Stimulated activated CD4-positive, alpha-beta T cell treated with anti-CD3 and anti-CD28 coated beads, Interleukin-4, amount 100 ng/mL, for 48 hours (primary cell): ENCODE measurements around the gene HFE.
A peak's percentile ranks its signal among the peaks of the same experiment; 100 is the strongest.
"Not testable (repeated sequence)": the region's sequence is repeated elsewhere in the genome, so short reads cannot be mapped to it uniquely, and the experiment has no call there.

Source experiments
- DNase-seq, 2 donors: peaks; one replicate each; pipeline ENCODE4 v3.0.0-alpha.2; 2020; ENCODE audit warnings: low read depth in 2 of 2

The HFE gene, protein sequence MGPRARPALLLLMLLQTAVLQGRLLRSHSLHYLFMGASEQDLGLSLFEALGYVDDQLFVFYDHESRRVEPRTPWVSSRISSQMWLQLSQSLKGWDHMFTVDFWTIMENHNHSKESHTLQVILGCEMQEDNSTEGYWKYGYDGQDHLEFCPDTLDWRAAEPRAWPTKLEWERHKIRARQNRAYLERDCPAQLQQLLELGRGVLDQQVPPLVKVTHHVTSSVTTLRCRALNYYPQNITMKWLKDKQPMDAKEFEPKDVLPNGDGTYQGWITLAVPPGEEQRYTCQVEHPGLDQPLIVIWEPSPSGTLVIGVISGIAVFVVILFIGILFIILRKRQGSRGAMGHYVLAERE

DNA sequence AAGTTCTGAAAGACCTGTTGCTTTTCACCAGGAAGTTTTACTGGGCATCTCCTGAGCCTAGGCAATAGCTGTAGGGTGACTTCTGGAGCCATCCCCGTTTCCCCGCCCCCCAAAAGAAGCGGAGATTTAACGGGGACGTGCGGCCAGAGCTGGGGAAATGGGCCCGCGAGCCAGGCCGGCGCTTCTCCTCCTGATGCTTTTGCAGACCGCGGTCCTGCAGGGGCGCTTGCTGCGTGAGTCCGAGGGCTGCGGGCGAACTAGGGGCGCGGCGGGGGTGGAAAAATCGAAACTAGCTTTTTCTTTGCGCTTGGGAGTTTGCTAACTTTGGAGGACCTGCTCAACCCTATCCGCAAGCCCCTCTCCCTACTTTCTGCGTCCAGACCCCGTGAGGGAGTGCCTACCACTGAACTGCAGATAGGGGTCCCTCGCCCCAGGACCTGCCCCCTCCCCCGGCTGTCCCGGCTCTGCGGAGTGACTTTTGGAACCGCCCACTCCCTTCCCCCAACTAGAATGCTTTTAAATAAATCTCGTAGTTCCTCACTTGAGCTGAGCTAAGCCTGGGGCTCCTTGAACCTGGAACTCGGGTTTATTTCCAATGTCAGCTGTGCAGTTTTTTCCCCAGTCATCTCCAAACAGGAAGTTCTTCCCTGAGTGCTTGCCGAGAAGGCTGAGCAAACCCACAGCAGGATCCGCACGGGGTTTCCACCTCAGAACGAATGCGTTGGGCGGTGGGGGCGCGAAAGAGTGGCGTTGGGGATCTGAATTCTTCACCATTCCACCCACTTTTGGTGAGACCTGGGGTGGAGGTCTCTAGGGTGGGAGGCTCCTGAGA is at the start of gene HFE:
Gene HFE, plus strand, starts transcription at position 146 of the 832 bp plus-strand sequence. Its CDS starts 12 bp downstream, at position 158.
- peak in 1 of 2 donors; percentile 16 for DNase-seq

DNA sequence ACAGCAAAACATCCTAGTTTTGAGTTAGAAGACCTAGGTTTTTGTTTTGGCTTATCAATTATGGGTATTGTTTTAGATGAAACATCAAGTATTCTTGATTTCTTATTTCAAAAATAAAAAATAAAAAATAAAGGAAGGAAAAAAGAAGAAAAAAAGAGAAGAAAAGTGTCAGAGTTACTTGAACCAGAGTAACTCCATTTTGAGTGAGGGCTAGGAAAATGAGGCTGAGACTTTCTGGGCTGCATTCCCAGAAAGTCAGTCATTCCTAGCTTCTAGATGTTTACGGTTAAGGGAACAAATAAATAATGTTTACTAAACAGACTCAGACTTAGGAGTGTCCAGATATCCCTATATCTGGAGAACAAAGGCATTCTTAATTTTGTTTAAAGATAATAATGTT is 45.3 kb upstream of the HFE start:
- no peak for DNase-seq

DNA sequence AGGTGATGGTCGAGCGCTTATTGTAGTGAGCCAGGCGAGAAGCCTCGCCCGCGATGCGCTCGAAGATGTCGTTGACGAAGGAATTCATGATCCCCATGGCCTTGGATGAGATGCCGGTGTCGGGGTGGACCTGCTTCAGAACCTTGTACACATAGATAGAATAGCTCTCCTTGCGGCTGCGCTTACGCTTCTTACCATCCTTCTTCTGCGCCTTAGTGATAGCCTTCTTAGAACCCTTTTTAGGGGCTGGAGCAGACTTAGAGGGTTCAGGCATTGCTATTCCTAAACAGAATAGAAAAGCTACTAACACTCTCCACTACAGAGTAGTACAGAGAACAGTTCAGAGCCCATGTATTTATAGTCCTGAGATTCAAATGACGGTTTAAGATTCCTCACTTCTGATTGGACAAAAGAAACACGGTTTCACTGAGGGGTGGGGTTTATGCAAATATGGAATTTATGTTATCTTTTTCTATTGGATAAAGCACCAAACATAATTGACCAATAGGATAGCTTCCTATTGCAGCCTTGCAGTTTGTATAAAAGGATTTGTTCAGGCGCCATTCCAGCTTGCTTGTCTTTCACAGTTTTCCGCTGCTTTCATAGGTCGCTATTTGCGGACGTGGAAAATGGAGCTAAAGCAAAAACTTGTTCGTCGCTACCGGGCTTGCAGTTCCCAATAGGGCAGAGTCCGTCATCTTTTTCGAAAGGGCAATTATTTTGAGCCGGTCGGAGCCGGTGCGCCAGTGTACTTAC is 43.7 kb upstream of the HFE start:
- peak; percentile 54 to 58 for DNase-seq

DNA sequence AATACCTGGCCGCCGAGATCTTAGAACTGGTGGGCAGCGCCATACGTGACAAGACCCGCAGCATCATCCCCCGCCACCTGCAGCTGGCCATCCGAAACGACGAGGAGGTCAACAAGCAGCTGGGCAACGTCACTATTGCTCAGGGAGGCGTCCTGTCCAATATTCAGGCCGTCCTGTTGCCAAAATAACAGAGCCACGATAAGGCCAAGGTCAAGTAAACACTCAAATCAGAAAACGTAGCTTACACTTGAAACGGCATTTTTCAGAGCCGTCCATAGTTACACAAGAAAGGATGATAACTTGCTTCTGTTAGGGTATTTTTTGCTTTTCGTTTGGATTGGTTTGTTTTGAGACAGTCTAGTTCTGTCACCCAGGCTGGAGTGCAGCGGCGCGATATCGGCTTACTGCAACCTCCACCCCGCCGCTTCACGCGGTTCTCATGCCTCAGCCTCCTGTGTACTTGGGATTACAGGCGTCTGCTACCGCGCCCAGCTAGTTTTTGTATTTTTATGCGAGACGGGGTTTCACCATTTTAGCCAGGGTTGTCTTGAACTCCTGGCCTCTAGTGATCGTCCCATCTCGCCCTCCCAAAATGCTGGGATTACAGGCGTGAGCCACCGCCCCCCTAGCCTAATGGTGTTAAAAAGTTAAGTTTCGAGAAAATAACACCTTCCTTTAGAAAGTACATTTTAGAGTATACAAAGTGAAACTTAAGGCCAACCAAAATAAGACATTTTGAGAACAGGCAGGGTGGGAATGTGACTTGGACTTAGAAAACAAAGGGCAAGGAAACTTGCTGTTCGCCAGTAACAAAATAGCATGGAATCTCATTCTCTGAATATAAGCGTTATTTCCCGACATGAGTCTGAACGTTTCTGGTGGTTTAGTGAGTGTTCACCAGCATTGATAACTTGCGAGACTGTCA is 42.8 kb upstream of the HFE start:
- peak; percentile 41 to 48 for DNase-seq

DNA sequence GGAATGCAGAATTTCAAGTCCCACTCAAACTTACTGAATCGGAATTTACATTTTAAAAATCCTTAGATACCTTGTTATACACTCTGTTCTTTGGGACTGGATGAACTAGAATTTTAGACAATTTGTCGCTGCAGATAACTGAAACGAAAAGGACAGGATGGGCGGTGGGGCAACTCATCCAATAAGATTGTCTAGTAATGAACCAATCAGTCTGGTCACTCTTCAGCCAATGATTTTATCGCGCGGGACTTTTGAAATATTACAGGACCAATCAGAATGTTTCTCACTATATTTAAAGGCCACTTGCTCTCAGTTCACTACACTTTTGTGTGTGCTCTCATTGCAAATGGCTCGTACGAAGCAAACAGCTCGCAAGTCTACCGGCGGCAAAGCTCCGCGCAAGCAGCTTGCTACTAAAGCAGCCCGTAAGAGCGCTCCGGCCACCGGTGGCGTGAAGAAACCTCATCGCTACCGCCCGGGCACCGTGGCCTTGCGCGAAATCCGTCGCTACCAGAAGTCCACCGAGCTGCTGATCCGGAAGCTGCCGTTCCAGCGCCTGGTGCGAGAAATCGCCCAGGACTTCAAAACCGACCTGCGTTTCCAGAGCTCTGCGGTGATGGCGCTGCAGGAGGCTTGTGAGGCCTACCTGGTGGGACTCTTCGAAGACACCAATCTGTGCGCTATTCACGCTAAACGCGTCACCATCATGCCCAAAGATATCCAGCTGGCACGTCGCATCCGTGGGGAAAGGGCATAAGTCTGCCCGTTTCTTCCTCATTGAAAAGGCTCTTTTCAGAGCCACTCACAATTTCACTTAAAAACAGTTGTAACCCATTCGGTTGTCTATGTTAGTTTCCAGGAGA is 41.9 kb upstream of the HFE start:
- peak; percentile 53 to 60 for DNase-seq

DNA sequence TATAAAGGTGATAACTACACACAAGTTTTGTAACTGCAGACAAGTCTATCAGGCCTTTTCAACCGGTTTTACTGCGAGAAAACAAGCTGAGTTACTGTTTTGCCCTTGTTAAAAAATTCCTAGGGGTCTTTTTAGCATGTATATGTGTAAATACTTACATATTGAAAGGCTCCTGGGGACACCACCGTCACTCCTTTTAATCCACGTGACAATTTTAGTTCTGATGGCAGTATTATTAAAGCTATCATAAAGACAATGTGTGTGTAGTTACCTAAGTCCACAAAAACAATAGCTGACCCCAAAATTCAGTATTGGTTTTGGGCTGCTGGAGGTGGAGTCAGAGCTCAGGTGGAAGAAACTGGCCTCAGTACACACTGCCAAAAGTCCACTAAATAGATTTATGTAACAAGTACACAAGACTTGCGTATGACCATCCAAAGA is 41.3 kb upstream of the HFE start:
- DNase-seq: no peak

DNA sequence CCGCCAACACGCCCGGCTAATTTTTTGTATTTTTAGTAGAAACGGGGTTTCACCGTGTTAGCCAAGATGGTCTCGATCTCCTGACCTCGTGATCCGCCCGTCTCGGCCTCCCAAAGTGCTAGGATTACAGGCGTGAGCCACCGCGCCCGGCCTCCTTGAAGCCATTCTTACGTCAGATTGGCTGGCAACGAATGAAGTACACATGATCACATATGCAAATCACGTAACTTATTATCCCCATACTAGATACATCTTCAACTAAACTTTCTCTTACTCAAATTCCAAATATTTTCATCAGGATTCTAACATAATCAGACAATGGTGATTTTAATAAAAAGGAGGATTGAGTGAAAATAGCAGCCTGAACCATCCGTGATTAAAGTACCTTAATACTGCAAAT is 39.9 kb upstream of the HFE start:
- not testable (repeated sequence) for DNase-seq

DNA sequence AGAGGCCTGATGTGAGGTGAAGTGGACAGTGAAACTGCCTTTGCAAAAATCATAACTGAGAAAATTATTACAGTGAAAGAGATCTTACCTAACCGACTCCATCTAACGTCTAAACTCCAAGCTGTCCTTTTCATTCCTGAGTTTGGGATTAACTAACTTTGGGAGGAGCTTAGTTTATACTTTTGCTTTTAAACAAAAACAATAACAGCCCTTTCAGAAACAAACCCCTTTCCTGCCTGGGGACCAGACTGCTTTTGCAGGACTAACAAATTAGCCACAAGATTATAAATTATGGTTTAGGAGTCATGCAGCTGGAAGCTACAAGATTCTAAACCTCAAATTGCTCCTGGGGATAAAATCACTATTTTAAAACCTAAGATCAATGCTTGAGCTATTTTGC is 38.6 kb upstream of the HFE start:
- DNase-seq: no peak

DNA sequence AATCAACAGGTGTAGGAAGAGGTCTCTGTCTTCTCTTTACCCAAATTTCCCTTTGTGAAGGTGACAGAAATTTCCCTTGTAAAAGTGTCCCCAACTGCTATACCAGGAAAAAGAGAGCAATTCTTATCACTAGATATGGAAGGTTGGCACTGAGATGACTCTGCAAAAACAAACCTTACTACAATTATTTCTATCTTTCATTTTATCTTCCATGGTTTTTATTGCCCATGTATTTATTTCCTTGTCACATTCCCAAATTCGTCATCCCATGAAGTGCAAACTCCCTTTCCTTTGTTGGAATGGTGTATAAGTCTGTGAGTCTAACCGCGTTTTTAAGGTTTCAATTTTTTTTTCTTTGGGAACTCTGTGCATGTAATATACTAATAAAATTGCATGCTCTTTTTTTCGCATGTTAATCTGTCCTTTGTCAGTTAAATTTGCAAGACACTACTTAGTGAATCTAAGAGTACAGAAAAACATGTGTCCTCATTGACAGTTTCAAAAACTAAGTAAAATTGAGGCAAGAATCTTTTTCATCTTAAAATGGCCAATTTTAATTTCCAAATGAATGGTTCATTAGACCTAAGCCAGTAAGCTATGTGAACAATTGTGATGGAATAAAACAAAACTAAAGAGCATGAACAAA is 35.4 kb upstream of the HFE start:
- no peak for DNase-seq

DNA sequence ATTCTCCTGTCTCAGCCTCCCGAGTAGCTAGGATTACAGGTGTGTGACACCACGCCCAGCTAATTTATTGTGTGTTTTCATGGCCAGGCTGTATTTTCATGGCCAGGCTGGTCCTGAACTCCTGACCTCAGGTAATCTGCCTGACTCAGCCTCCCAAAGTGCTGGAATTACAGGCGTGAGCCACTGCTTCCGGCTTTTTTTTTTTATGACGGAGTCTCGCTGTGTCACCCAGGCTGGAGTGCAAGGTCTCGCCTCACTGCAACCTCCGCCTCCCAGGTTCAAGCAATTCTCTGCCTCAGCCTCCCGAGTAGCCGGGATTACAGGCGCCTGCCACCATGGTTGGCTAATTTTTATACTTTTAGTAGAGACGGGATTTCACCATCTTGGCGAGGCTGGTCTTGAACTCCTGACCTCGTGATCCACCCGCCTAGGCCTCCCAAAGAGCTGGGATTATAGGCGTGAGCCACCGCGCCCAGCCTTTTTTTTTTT is 34.4 kb upstream of the HFE start:
- not testable (repeated sequence) for DNase-seq

DNA sequence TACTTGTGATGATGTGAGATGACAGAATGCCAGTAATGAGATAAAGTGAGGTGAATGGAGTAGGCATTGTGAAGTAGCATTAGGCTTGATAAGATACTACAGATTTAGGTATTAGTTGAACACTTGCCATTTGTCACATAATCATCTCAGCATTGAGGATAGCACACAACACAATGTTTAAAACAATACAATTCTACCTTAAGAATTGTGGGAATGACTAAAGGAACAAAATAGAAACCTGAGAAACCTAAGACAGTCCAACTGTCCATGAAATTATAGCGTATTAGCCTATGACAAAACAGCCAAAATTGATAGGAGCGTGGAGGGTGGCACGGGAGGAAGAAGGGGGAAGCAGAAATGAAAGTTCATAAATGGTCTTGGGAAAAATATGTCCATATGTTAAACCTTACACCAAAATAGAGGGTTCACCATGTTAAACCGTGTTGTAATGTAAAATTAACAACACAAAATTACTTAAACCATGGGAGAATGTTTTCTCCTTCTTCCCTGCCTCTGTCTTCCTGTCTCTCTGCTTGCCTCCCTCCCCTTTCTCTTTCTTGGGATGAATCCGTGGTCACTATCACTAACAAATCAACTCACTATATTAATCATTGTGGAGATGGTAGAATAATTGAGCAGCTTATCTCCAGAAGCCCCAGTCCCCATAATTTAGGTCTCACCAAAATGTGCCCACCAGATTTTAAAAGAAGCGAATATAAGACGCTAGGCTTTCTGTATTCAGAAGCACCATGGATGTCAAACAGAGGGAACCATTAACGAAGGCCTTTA is 33.0 kb upstream of the HFE start:
- no peak for DNase-seq

DNA sequence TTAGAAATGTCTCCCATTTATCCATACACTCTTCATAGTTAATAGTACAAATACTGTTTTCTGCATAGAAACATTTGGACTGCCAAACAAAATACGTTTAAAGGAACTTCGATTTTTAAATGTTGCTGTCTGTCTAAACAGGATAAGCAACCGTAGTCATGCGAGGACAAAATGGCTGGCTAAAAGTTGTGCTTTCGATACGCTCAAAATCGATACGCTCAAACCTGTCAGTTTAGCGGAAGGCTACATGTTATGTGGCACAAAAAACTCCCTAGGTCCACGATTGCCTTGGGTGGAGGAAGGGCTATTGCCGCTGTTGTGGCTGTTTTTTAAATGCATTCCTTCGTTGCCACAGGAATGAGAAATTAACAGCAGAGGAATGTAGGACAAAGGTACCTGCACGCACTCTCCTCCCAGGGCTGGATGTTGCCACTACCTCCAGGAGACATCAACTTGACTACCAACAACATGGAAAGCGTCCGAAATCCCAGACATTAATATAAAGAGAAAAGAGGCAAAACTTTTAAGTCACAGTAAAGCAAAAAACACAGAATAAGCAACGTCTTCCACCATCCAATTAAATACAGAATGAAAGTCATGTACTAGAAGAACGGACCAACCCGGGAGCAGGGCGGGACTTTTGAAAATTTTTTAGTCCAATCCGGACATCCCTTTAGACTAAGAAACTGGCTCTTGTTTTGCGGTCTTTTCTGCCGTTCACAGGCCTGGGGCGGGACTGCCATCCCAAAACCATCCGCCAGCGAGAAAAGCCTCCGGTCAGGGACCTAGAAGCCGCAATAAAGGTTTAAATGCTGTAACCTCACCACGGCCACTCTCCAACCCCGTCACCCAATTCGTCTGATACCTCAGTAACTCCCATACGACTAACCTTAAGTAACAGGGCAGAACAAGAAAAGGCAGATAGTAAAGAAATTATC is 32.2 kb upstream of the HFE start:
- peak; percentile 76 to 79 for DNase-seq

DNA sequence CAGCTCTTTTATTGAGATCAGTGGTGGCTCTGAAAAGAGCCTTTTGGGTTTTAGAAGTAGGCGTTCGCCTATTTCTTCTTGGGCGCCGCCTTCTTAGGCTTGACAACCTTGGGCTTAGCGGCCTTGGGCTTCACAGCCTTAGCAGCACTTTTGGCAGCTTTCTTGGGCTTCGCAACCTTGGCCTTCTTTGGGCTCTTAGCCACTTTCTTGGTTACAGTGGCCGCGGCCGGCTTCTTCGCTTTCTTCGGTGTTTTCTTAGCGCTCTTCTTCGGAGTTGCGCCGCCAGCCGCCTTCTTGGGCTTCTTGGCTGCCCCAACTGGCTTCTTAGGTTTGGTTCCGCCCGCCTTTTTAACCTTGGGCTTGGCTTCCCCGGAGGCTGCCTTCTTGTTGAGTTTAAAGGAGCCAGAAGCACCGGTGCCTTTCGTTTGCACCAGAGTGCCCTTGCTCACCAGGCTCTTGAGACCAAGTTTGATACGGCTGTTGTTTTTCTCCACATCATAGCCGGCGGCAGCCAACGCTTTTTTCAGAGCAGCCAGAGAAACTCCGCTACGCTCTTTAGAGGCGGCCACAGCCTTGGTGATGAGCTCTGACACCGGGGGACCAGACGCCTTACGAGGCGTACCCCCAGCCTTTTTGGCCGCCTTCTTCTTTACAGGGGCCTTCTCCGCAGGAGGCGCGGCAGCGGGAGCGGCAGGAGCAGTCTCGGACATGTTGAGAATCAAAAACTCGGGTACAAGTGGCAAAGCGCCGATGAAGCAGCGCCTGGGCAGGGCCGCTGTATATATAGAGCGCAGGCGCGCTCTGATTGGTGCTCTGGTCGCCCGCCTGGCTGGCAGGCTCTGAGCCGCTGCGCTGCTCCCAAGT is 31.3 kb upstream of the HFE start:
- DNase-seq: peak; percentile 77 to 80

DNA sequence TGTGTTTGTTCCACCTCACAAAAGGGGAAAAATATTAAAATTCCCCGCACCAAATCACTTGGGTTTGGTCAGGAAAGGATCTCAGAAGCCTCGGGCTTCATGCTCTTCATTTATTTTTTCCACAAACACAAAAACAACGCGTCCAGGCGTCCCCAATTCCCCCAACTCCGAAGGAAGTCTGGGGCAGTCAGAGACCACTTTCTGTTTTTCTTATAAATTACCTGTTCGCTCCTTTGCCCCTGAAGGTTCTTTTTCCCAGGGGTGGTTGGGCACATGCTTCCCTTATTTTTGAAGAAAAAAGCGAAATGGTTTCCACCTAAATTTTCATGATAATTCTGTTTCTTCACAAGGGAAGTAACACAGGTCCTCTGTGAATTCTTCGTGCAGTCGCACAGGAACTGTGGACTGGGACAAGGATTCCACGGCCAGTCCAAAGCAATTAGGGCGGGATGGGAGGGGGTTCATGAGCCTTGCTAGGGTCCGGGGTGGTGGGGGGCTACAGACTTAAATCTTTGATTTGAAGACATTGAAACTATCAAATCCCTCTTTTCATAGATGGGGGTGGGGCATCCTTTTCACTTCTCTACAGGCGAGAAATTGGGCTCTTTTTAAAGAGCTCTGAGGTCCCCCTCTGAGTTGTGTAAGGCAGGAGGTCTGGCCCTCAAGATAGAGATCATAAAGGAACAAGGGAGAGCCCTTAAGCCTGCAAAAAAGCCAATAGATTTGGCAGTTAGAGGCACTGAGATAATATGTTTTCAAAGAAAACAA is 30.5 kb upstream of the HFE start:
- no peak for DNase-seq

DNA sequence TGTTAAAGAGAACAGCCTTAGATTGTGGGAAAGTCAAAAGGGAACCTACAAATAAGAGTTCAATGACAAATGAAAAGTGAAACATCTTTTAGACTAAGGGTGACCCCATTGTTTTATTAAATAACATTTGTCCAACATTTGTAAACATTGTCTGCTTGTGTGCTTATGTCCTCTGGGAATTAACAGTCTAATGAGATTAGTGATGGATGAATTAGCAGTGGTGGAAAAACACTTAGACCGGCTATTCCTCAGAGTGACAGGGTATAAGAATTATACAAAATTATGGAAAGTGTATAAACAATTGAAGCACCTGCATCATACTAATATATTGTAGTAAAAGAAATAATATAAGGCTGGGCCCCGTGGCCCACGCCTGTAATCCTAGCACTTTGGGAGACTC is 29.3 kb upstream of the HFE start:
- DNase-seq: no peak
